Measurements from ENCODE around the gene TMEM9B.

- no peak for TF ChIP-seq CTCF (IDR thresholded peaks at IDR 0.05)
- no peak for TF ChIP-seq EZH2 (IDR thresholded peaks at IDR 0.05; ENCODE audit: borderline replicate concordance, insufficient read depth, low read depth, low read length, poor library complexity, severe bottlenecking)
Measured at GRCh38 chr11:8956860-8957259, 7.4 kb downstream of the TMEM9B start.

Measured in B cell (primary cell).